ENCODE measurements around the gene LRRC3C.

The LRRC3C gene

DNA sequence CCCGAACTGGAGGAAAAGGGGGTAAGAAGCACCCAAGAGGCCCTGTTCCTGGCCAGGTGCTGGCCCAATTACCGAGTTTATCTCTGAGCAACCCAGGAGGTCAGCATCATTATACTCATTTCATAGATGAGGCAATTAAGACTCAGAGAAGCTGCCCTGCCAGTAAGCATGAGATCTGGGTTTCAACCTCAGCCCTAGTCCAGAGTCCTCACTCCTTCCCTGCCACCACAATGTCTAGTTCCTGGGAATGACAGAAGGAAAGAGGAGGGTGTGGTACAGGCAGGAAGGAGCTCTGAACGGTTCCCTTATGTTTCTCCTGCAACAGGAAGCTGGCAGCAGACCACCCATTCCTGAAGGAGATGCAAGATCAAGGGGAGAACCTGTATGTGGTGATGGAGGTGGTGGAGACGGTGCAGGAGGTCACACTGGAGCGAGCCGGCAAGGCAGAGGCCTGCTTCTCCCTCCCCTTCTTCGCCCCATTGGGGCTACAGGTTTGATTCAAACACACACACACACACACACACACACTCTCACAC, 42.7 kb downstream of the LRRC3C start:
- TF ChIP-seq CEBPB (IDR thresholded peaks at IDR 0.05) (no peak), EGR1 (IDR thresholded peaks at IDR 0.05) (no peak), TAF1 (IDR thresholded peaks at IDR 0.05; ENCODE audit: low read depth) (no peak), FOXM1 (IDR thresholded peaks at IDR 0.05; ENCODE audit: borderline replicate concordance, low read depth) (no peak), TCF12 (IDR thresholded peaks at IDR 0.05; ENCODE audit: low read depth) (no peak), CREB1 (IDR thresholded peaks at IDR 0.05; ENCODE audit: low read depth) (no peak), TEAD4 (IDR thresholded peaks at IDR 0.05) (no peak), YY1 (IDR thresholded peaks at IDR 0.05; ENCODE audit: low read depth) (no peak)
- TF ChIP-seq, protein P1, sequence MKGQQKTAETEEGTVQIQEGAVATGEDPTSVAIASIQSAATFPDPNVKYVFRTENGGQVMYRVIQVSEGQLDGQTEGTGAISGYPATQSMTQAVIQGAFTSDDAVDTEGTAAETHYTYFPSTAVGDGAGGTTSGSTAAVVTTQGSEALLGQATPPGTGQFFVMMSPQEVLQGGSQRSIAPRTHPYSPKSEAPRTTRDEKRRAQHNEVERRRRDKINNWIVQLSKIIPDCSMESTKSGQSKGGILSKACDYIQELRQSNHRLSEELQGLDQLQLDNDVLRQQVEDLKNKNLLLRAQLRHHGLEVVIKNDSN (IDR thresholded peaks at IDR 0.05): no peak
- TF ChIP-seq, protein P2, sequence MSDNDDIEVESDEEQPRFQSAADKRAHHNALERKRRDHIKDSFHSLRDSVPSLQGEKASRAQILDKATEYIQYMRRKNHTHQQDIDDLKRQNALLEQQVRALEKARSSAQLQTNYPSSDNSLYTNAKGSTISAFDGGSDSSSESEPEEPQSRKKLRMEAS (IDR thresholded peaks at IDR 0.05): no peak

DNA sequence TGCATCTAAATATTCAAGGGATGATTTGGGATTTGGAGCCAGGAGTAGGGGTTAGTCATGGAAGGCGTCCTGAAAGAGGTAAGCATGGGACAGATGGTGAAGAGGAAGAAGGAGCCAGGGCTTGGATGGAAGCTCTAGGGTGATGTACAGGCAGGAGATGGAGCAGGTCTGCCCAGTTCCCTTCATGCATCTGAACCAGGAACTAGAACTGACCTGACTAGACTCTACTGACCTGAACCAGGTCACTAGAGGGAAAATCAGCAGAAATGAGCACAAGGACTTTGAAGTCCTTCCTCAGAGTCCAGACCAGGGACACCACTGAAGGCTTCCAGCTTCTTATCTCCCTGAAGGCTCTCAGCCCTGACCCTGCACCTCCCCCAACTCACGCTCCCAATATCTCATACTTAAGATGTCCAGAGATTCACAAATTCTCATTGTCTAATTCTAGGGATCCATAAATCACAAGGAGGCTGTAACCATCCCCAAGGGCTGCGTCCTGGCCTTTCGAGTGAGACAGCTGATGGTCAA, 43.6 kb downstream of the LRRC3C start:
- no peak for TF ChIP-seq TCF12 (IDR thresholded peaks at IDR 0.05; ENCODE audit: low read depth)
- TF ChIP-seq TAF1 (IDR thresholded peaks at IDR 0.05; ENCODE audit: low read depth): no peak
- TF ChIP-seq CREB1 (IDR thresholded peaks at IDR 0.05; ENCODE audit: low read depth): no peak
- no peak for TF ChIP-seq RAD21 (IDR thresholded peaks at IDR 0.05; ENCODE audit: low read depth)

DNA sequence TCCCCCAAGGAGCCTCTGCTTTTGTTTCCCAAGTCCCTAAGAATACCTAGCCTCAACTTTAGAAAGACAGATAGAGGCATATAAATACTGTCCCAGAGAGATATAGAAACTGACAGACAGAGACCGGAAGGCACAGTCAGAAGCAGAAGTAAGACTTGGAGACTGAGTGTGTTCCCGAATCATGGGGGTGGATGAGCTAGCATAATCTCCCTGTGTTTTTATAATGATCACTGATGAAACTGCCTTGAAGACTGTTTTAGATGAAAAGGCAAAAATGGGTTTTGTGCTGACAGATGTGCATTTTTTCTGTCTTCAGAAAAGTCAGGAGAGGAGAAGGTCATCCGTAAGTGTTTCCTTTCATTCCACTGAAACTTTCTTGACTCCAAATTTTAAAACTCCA, 44.7 kb downstream of the LRRC3C start:
- TF ChIP-seq ZBTB7A (IDR thresholded peaks at IDR 0.05; ENCODE audit: low read depth) (no peak), EP300 (IDR thresholded peaks at IDR 0.05; ENCODE audit: borderline replicate concordance) (no peak), NFIC (IDR thresholded peaks at IDR 0.05) (no peak), TAF1 (IDR thresholded peaks at IDR 0.05; ENCODE audit: low read depth) (no peak), RAD21 (IDR thresholded peaks at IDR 0.05; ENCODE audit: low read depth) (no peak), TCF12 (IDR thresholded peaks at IDR 0.05; ENCODE audit: low read depth) (no peak), CEBPB (IDR thresholded peaks at IDR 0.05) (no peak), EGR1 (IDR thresholded peaks at IDR 0.05) (no peak), TEAD4 (IDR thresholded peaks at IDR 0.05) (no peak), FOXM1 (IDR thresholded peaks at IDR 0.05; ENCODE audit: borderline replicate concordance, low read depth) (no peak), CREB1 (IDR thresholded peaks at IDR 0.05; ENCODE audit: low read depth) (no peak), YY1 (IDR thresholded peaks at IDR 0.05; ENCODE audit: low read depth) (no peak)
- TF ChIP-seq, protein P3, sequence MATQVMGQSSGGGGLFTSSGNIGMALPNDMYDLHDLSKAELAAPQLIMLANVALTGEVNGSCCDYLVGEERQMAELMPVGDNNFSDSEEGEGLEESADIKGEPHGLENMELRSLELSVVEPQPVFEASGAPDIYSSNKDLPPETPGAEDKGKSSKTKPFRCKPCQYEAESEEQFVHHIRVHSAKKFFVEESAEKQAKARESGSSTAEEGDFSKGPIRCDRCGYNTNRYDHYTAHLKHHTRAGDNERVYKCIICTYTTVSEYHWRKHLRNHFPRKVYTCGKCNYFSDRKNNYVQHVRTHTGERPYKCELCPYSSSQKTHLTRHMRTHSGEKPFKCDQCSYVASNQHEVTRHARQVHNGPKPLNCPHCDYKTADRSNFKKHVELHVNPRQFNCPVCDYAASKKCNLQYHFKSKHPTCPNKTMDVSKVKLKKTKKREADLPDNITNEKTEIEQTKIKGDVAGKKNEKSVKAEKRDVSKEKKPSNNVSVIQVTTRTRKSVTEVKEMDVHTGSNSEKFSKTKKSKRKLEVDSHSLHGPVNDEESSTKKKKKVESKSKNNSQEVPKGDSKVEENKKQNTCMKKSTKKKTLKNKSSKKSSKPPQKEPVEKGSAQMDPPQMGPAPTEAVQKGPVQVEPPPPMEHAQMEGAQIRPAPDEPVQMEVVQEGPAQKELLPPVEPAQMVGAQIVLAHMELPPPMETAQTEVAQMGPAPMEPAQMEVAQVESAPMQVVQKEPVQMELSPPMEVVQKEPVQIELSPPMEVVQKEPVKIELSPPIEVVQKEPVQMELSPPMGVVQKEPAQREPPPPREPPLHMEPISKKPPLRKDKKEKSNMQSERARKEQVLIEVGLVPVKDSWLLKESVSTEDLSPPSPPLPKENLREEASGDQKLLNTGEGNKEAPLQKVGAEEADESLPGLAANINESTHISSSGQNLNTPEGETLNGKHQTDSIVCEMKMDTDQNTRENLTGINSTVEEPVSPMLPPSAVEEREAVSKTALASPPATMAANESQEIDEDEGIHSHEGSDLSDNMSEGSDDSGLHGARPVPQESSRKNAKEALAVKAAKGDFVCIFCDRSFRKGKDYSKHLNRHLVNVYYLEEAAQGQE (IDR thresholded peaks at IDR 0.05; ENCODE audit: low read depth): no peak
- TF ChIP-seq, protein P1 (IDR thresholded peaks at IDR 0.05): no peak
- TF ChIP-seq, protein P2 (IDR thresholded peaks at IDR 0.05): no peak

DNA sequence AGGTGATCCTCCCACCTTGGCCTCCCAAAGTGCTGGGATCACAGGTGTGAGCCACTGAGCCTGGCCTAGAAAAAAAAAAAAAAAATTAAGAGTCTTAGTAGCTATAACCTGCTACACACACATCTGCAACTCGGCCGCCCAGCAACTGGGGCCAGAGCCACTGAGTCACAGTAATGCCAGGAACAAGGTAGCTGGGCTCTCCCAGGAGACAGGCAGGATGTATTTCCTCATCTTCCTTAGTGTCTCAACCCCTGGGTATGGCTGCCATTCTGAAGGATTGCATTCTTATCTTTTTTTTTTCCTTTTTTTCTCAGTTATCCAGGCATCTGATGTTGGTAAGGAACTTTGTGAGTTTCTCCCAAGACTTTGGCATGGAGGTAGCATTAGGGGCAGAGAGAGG, 46.0 kb downstream of the LRRC3C start:
- TF ChIP-seq, protein P2 (IDR thresholded peaks at IDR 0.05): no peak
- TF ChIP-seq TCF12 (IDR thresholded peaks at IDR 0.05; ENCODE audit: low read depth): no peak
- no peak for TF ChIP-seq YY1 (IDR thresholded peaks at IDR 0.05; ENCODE audit: low read depth)
- no peak for TF ChIP-seq ZBTB7A (IDR thresholded peaks at IDR 0.05; ENCODE audit: low read depth)
- TF ChIP-seq RAD21 (IDR thresholded peaks at IDR 0.05; ENCODE audit: low read depth): no peak
- TF ChIP-seq FOXM1 (IDR thresholded peaks at IDR 0.05; ENCODE audit: borderline replicate concordance, low read depth): no peak
- TF ChIP-seq, protein P1 (IDR thresholded peaks at IDR 0.05): no peak
- no peak for TF ChIP-seq TEAD4 (IDR thresholded peaks at IDR 0.05)
- no peak for TF ChIP-seq EGR1 (IDR thresholded peaks at IDR 0.05)
- TF ChIP-seq, protein P3 (IDR thresholded peaks at IDR 0.05; ENCODE audit: low read depth): no peak

DNA sequence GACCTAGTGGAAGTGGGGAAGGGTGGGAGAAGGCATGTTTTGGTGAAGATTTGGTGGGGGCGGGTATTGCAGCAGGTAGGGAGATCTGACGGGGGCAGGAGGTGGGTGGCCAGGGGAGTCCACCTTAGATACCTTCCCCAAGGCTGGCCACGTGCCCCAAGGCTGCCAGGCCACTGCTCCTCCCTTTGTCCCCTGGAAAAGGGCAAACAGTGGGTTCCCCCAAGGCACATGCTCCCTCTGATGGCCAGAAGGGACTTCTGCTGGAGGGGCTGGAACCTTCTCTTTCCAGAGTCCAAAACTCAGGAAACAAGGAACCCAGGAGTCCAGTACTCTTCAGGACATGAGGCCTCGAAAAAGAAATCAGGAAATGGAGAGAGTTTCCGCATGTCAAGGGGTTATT, 46.9 kb downstream of the LRRC3C start:
- 0 out of 2 replicates have a peak, but pooled peaks have one; percentile 8 for TF ChIP-seq RAD21 (IDR thresholded peaks at IDR 0.05; ENCODE audit: low read depth)
- no peak for TF ChIP-seq NFIC (IDR thresholded peaks at IDR 0.05)
